Liver (tissue), 9 donors: ENCODE measurements around the gene WDR11. TPM values are rescaled to one million over a fixed set of nuclear protein-coding genes. Genes with fewer than 3 reads are reported as not detected.

Experiments
- DNase-seq: peaks from one replicate; pipeline ENCODE4 v3.0.0-alpha.2; 2017; ENCODE audit warnings: low spot score
- H3K27ac ChIP-seq, 2 donors: one replicate each; pipeline ENCODE4 v1.7.0; 2013; ENCODE audit warnings: inconsistent platforms in 2 of 2, low read length in 2 of 2, control low read depth in 1 of 2, low read depth in 1 of 2, mild to moderate bottlenecking in 1 of 2
- H3K27me3 ChIP-seq, 4 donors: one replicate each; pipeline versions ENCODE4 v1.6.1 to v1.7.0; 2013; ENCODE audit warnings: low read length in 3 of 4, inconsistent platforms in 1 of 4, mild to moderate bottlenecking in 1 of 4, moderate library complexity in 1 of 4; ENCODE audit not compliant: control insufficient read depth in 4 of 4, insufficient read depth in 4 of 4
- H3K36me3 ChIP-seq, 4 donors: one replicate each; pipeline versions ENCODE4 v1.6.1 to v1.7.0; 2013; ENCODE audit warnings: low read length in 3 of 4, mild to moderate bottlenecking in 3 of 4, low read depth in 1 of 4, moderate library complexity in 1 of 4; ENCODE audit not compliant: control insufficient read depth in 4 of 4, insufficient read depth in 3 of 4
- H3K4me1 ChIP-seq, 4 donors: one replicate each; pipeline versions ENCODE4 v1.6.1 to v1.7.0; 2013; ENCODE audit warnings: low read length in 3 of 4, mild to moderate bottlenecking in 3 of 4, moderate library complexity in 1 of 4; ENCODE audit not compliant: control insufficient read depth in 4 of 4, insufficient read depth in 4 of 4
- H3K4me3 ChIP-seq, 3 donors: one replicate each; pipeline versions ENCODE4 v1.6.1 to v1.7.0; 2013; ENCODE audit warnings: low read length in 3 of 3, control low read depth in 1 of 3, low read depth in 1 of 3, mild to moderate bottlenecking in 1 of 3
- H3K9ac ChIP-seq, 2 donors: one replicate each; pipeline ENCODE4 v1.7.0; 2013; ENCODE audit warnings: low read length in 2 of 2, mild to moderate bottlenecking in 2 of 2, moderate library complexity in 2 of 2, control low read depth in 1 of 2, low read depth in 1 of 2
- H3K9me3 ChIP-seq, 4 donors: one replicate each; pipeline versions ENCODE4 v1.6.1 to v1.7.0; 2013; ENCODE audit warnings: low read length in 3 of 4; ENCODE audit not compliant: control insufficient read depth in 4 of 4
- ATF3 ChIP-seq: IDR thresholded peaks from 2 replicates; pipeline ENCODE4 v1.6.1; 2016; ENCODE audit warnings: antibody characterized with exemption
- CTCF ChIP-seq: fragments of 150-350 bp; IDR thresholded peaks from 2 replicates; pipeline ENCODE4 v1.5.1; 2017; ENCODE audit warnings: improper control_type of control experiment, low read depth, low read length; ENCODE audit not compliant: missing input control
- EGR1 ChIP-seq, 2 donors: IDR thresholded peaks; 2 replicates each; pipeline ENCODE4 v1.6.1; 2016 to 2018; ENCODE audit warnings: antibody characterized with exemption in 2 of 2, low read depth in 2 of 2
- FOXA1 ChIP-seq: IDR thresholded peaks from 2 replicates; pipeline ENCODE4 v1.6.1; 2016; ENCODE audit warnings: antibody characterized with exemption
- GABPA ChIP-seq, 2 donors: IDR thresholded peaks in 1 of 2; conservative IDR thresholded peaks in 1 of 2; 2 replicates each; pipeline ENCODE4 v1.6.1; 2016; ENCODE audit warnings: antibody characterized with exemption in 2 of 2, mild to moderate bottlenecking in 1 of 2, moderate library complexity in 1 of 2
- HNF4A ChIP-seq, 2 donors: conservative IDR thresholded peaks; 2 replicates each; pipeline ENCODE4 v1.6.1; 2016; ENCODE audit warnings: antibody characterized with exemption in 2 of 2, mild to moderate bottlenecking in 2 of 2
- HNF4G ChIP-seq: IDR thresholded peaks from 2 replicates; pipeline ENCODE4 v1.6.1; 2016; ENCODE audit warnings: antibody characterized with exemption
- MAX ChIP-seq: IDR thresholded peaks from 2 replicates; pipeline ENCODE4 v1.6.1; 2016; ENCODE audit warnings: antibody characterized with exemption
- REST ChIP-seq: IDR thresholded peaks from 2 replicates; pipeline ENCODE4 v1.6.1; 2016; ENCODE audit warnings: antibody characterized with exemption, mild to moderate bottlenecking
- RXRA ChIP-seq, 2 donors: IDR thresholded peaks; 2 replicates each; pipeline ENCODE4 v1.6.1; 2017 to 2018; ENCODE audit warnings: antibody characterized with exemption in 2 of 2, mild to moderate bottlenecking in 1 of 2
- SP1 ChIP-seq: IDR thresholded peaks from 2 replicates; pipeline ENCODE4 v1.6.1; 2018; ENCODE audit warnings: antibody characterized with exemption, mild to moderate bottlenecking
- TAF1 ChIP-seq: conservative IDR thresholded peaks from 2 replicates; pipeline ENCODE4 v1.6.1; 2016; ENCODE audit warnings: antibody characterized with exemption, mild to moderate bottlenecking
- YY1 ChIP-seq: IDR thresholded peaks from 2 replicates; pipeline ENCODE4 v1.6.1; 2016; ENCODE audit warnings: antibody characterized with exemption, mild to moderate bottlenecking
- ZBTB33 ChIP-seq: IDR thresholded peaks from 2 replicates; pipeline ENCODE4 v1.6.1; 2016; ENCODE audit warnings: antibody characterized with exemption
- WGBS: extraction: QIAGEN DNeasy Blood & Tissue Kit; methylation state at CpG from one replicate; pipeline ENCODE4 v1.1.7; 2013; 5-methylcytosine and 5-hydroxymethylcytosine counted together
- polyA plus RNA-seq, 2 donors: library from polyadenylated mRNA; stranded (reverse) in 1 of 2; unstranded in 1 of 2; fragments of 200-250 nt in 1 of 2; fragments of >200 nt in 1 of 2; fragmentation: Nextera tagmentation in 1 of 2; extraction: Ambion mirVana in 1 of 2; gene quantifications; one replicate each; pipeline versions ENCODE4 v1.2.1 to v1.2.3, GENCODE V29; 2013 to 2015
- total RNA-seq, 2 donors: library from RNA; depleted of rRNA; stranded (reverse); fragments of >200 nt; gene quantifications; one replicate each; pipeline ENCODE4 v1.2.3, GENCODE V29; 2014
- donor health status: healthy.
- donor health status: healthy.
- donor health status: healthy.
- donor health status: healthy.
- donor health status: healthy.

The WDR11 gene
- total and polyA plus RNA-seq, 4 donors = 12.5 to 51.0 (median 21.0) TPM

GRCh38 chr10:120802935-120803334, 48.2 kb upstream of the WDR11 start:
- Histone ChIP-seq H3K27ac (no peak overlapping the region), H3K27me3 (peaks cover 0 to 2% (median 0%) of the 10 kb centered on the region in 4 donors), H3K9ac (no peak overlapping the region), H3K4me1 (no peaks in the 10 kb centered on the region), H3K4me3 (no peak overlapping the region), H3K9me3 (no peaks in the 10 kb centered on the region), H3K36me3 (no peaks in the 10 kb centered on the region)
- TF ChIP-seq HNF4G (no peak), HNF4A (conservative IDR thresholded peaks at IDR 0.05) (no peak), YY1 (no peak), TAF1 (no peak), GABPA (IDR thresholded peaks at IDR 0.05 in 1 of 2, conservative IDR thresholded peaks at IDR 0.05 in 1 of 2) (no peak), MAX (no peak), FOXA1 (no peak), REST (no peak), SP1 (no peak), ZBTB33 (no peak), EGR1 (IDR thresholded peaks at IDR 0.05; ENCODE audit: low read depth in 2 of 2) (no peak), CTCF (no peak), RXRA (IDR thresholded peaks at IDR 0.05) (no peak)
- DNase-seq = no peak
- 63% methylated on average over 3 of the region's 3 CpGs for WGBS

GRCh38 chr10:120803972-120804371, 47.2 kb upstream of the WDR11 start:
- Histone ChIP-seq H3K36me3 (no peaks in the 10 kb centered on the region), H3K9me3 (no peaks in the 10 kb centered on the region), H3K27me3 (peaks cover 0 to 2% (median 0%) of the 10 kb centered on the region in 4 donors), H3K27ac (no peak overlapping the region), H3K4me1 (no peaks in the 10 kb centered on the region), H3K9ac (no peak overlapping the region), H3K4me3 (no peak overlapping the region)
- DNase-seq = no peak
- WGBS = 77% methylated on average over 5 of the region's 5 CpGs
- TF ChIP-seq ZBTB33 (no peak), EGR1 (IDR thresholded peaks at IDR 0.05; ENCODE audit: low read depth in 2 of 2) (no peak), GABPA (IDR thresholded peaks at IDR 0.05 in 1 of 2, conservative IDR thresholded peaks at IDR 0.05 in 1 of 2) (no peak), ATF3 (no peak)
